GM18870 (cell line): ENCODE measurements around the gene SACS.

Source experiments
- ATAC-seq: cut with Tn5 transposase; IDR thresholded peaks from one replicate; pipeline ENCODE4 v1.9.1; 2021; ENCODE audit warnings: moderate library complexity; ENCODE audit not compliant: unreplicated experiment

Gene SACS

DNA sequence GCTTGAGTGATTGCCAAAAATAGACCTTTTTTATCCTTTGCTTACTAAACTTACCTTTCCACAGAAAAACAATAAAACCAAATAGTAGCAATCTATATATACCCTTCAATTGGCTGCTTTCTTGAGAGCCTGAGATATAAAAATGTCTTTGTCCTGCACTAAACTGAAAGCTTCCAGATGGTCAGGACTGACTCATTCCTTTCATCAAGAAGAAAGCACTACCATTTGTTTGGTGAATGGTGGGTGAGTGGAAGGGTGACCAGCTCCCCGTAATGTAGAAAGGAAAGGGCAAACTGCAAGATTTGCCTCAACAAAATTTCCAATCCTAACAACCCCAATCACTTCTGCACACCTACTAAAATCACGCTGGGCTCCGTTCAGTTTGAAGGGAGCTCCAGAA, 67.8 kb downstream of the SACS start:
- ATAC-seq, result no peak

DNA sequence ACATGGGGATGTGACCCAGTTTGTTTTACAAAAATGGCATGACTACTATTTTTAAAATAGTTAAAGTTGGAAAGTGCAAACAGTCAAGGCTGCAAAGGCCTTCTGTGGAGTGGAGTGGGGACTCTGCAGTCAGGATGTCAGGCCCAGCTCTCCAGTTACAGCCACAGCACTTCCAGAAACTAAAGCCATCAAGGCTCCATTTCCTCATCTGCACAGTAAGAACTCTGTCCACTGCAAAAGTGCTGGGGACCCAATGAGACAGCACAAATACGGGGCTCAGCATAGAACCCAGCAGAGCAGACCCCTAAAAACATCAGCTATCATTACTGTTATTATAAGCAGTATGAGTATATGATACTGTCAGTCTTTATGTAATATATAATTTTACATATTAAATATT, 73.6 kb downstream of the SACS start:
- ATAC-seq, result no peak

- no peak for ATAC-seq
Measured at GRCh38 chr13:23357349-23357748, 76.2 kb downstream of the SACS start.

GRCh38 chr13:23356368-23356767, 77.1 kb downstream of the SACS start:
- ATAC-seq, result no peak

DNA sequence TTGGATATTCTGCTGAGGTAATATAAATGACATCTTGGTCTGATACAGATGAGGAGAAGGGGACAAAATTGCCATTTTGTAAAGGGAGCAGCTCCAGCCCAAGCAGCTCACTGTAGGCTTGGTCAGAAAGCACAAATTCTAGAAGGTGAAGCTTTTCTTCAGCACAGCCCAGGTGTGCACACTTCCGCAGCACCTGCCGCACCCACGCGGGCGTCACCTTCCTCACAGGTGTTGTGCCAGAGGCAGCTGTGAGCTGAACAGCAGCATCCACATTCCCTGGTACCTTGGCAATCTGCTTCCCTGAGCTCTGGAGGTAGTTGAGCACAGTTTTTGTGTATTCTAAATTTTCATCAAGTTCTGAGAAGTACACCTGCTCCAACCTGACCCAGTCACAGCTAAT, 79.0 kb downstream of the SACS start:
- no peak for ATAC-seq

DNA sequence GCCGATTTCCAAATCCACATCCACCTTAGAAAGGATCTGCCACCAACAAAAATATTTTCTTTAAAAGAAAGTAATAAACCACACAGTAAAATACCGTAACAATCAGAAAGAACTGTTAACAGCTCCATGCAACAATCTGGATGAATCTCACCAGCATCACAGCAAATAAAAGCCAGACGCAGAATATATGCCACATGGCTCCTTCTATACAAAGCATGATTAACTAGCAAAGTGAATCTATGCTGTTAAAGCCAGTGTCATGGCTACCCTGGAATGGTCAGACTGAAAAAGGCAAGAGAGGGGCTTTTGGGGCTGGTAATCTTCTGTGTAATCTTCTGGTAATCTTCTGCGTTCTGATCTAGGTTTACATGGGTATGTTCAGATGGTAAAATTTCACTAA, 81.3 kb downstream of the SACS start:
- ATAC-seq, result no peak

- no peak for ATAC-seq
Measured at GRCh38 chr13:23350009-23350408, 83.5 kb downstream of the SACS start.

DNA sequence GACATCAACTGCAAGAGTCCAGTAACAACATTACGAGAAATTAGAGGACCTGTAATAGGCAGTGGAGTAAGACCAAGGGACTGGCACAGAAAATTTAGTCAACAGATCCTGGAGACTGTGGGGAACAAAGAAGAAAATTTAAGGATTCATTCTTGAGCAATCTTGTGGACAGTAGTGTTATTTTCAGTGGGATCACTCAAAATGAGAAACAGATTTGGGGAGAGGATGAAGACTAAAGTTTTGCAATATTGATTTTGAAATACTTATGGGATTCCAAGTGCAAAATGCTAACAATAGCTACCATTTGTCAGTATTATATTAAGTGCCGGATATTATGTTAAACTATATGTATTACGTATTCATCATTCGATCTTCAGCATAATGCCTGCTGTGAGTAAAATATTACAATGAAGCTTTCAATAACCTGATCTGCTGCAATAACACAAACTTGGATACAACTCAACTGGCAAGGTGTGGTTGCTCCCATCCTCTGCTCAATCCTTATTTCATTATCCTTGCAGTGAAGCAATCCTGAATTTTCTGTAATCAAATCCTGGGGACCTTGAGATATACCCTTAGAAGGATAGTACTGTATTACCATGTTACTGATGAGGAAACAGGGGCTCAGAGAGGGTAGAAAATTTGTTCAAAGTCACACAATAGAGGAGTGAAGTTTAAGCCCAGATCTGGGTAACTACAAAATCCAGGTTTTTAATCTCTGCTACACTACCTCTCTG, 84.2 kb downstream of the SACS start:
- no peak for ATAC-seq

DNA sequence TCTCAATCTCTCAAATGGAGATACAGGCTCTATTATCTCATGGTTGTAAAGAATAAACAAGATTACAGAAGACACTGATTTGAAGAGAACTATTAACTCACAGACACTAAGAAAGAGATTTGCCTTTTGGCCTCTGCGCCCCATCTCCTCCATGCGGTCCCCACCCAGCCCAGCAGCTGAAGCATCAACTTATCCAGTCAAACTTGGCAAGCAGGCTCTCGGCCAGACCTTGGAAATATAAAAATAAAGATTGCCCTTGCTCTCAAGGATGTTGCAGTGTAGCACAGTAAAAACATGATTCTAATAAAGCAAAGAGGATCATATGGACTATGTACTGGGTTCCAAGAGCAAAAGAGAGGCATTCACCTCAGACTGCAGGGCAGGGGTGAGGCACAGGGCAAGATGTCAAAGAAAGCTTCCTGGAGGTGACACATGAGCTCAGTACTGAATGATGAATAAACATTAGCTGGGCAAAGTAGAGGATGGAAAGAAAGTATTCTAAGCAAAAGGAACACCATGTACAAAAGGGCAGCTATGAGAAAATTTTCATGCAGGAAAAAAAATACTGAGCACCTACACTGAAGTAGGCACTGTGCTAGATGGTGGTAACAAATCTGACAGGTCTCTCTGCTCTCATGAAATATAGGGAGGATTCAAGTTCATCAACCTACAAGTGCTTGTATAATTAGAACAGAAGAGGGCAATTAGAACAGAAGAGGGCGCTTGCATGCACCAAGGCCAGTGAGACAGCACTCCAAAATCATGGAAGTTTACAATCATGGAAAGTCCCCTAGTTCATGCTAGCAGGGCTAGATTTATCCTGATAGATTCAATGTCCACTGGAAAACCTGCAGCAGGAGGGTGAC, 85.0 kb downstream of the SACS start:
- no peak for ATAC-seq

DNA sequence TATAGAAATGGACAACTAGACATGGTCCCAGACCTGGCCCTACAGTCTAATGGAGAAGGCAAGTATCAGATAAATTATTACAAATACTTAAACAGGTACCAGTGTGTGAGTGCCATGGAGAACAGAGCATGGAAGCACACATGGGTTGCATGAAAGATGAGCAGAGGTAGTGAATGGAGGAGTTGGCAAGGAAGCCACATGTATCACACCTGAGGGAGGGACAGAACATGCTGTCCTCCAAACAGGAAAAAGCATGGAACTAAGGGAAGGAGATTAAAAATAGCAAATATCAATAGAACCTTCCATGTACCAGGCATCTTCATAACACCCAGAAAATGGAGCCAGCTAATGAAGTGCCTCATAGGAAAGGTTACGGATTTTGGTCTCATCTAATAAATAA, 85.9 kb downstream of the SACS start:
- ATAC-seq, result no peak

DNA sequence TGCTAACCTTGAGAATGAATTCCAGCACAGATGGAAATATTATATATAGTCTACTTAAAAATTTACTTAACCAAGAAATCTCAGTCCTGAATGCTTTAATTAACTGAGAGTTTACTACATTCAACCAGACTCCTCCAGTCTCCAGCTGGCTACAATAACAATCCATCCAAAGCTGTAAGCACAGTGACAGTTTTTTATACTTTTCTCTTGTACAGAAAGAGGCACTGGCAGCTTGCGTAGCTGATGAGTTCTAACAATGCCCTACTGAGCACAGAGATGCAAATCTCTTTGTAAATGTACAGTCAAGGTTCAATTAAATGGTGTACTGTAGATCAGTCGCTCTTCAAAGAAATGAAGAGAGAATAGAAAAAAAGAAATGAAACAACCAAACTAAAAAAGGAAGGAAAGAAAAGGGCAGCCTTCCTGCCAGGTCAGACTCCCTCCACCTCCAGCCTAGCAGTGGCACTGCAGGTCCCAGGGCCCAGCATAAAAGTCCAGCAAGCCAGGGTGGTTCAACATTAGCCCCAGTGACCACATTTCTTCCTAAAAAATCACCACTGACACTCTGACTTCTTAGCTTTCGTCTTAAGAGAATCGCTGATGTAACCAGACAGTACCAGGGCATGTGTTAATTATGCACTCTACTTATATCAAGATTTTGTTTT, 88.4 kb downstream of the SACS start:
- no peak for ATAC-seq

GRCh38 chr13:23339225-23339624, 94.3 kb downstream of the SACS start:
- ATAC-seq, result no peak

- no peak for ATAC-seq
Measured at GRCh38 chr13:23330356-23330755, 103.1 kb downstream of the SACS start.

GRCh38 chr13:23325191-23325590, 108.3 kb downstream of the SACS start:
- ATAC-seq, result peak; percentile 25

DNA sequence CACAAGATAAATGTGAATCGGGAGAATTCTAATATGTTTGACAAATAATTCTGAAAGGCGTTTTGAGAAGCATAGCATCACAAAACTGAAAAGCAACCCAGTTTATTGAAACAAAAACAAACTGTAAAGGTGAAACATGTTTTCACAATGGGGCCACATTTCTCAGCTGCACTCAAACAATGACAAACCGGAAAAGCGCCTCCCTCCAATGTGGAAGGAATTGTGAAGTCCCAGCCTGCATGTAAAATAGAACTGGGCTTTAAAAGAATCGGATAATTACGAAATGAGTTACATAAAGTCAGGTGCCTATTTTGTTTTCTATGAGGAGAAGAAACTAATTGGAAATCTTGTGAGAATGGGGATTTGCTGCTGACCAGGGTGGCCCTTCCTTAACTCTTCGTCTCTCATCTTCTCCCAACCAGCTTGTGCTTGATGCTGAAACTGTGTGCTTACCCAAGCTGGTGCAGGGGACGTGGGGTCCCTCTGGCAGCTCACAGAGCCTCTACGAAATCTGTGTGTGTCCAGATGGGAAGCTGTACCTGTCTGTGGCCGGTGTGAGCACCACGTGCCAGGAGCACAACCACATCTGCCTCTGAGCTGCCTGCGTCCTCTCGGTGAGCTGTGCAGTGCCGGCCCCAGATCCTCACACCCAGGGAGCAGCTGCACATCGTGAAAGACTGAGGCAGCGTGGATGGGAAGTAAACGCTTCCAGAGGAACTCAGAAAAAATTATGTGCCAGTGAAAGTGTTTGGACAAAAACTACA, 109.4 kb downstream of the SACS start:
- ATAC-seq, result no peak

DNA sequence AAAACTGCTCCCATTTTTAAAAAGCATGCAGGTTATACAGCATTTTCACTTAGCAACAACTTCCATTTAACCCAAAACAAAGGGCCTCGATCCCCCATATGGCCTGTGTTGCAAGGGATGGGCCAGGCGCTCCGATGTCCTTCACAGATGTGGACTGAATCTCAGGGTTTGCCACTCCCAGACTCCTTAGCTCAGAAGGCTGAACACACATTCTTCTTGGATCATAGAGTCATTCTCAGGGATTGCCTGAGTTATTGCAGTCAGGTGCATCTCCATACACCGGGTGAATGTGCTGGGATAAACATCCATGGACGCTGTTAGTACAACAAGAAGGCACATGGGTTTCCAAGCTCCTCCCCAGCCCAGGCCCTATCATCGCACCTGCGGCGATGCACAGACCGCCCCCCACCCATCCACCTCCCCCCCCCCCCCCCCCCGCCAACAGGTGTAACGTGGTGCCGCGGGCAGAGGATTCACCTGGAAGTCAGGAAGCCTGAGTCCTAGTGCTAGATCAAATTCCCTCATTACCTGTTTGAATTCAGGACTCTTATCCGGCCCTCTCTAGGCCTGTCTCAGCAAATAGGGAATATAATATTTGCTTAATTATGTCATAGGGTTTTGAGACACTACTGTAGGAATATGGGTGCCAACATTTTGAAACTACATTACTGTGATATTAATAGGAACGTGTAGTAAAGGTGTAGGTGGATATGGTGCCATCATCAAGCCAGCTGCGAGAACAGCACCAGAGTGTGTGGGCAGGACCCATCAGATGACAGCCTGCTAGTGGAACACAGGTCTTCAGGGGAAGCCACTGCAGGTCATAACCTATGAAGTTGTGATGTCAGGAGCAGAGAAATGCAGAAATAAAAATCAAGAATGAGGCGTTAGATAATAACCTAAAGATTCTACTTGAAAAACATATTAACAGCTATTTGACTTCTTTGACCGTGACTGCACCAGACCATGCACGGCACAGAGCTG, 110.9 kb downstream of the SACS start:
- no peak for ATAC-seq

GRCh38 chr13:23321535-23322241, 111.8 kb downstream of the SACS start:
- peak; percentile 90 for ATAC-seq

DNA sequence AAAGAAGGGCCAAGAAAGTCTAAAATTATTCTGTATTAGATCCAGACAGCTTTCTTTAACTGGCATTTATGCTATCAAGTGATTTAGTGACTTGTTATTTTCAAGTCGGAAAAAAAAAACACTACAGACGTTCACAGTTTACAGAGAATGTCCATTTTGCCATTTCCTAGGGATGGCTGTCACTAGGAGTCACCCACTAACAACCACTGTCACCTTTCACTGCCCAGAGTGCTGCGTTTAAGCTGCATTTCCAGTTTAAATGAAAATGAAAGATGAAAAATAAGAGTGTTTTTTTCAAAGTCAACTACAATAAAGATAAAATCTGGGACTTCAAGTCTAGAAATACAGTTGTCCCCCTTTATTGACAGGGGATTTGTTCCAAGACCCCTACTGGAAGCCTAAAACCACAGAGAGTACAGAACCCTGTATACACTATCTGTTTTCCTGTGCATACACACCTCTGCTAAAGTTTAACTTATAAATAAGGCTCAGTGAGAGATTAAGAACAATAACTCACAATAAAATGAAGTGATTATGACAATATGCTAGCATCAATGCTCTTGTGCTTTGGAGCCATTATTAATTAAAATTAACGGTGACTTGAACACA, 112.5 kb downstream of the SACS start:
- peak; percentile 11 for ATAC-seq

GRCh38 chr13:23319883-23320224, 113.6 kb downstream of the SACS start:
- ATAC-seq, result no peak
